RWPE2 (cell line): ENCODE measurements around the gene DSE.

ENCODE experiments used
- ATAC-seq: fragments of 200-7000 bp; cut with Tn5 transposase; 3 replicates; pipeline ENCODE4 v1.9.1; 2021; ENCODE audit warnings: low read depth
- DNase-seq: peaks from one replicate; pipeline ENCODE4 v3.0.0-alpha.2; 2020; ENCODE audit warnings: low spot score
- H3K27ac ChIP-seq: fragments of 450-650 bp; 2 replicates; pipeline ENCODE4 v1.5.1; 2017; ENCODE audit warnings: mild to moderate bottlenecking; ENCODE audit not compliant: poor library complexity, severe bottlenecking
- H3K27me3 ChIP-seq: fragments of 250-450 bp; sonication (Bioruptor Pico); 2 replicates; pipeline ENCODE4 v1.5.1; 2021; ENCODE audit warnings: mild to moderate bottlenecking, moderate library complexity; ENCODE audit not compliant: insufficient read depth, poor library complexity, severe bottlenecking
- H3K36me3 ChIP-seq: fragments of 250-450 bp; sonication (Bioruptor Pico); 2 replicates; pipeline ENCODE4 v1.5.1; 2020; ENCODE audit warnings: low read depth, mild to moderate bottlenecking, moderate library complexity
- H3K4me1 ChIP-seq: fragments of 250-450 bp; sonication (Bioruptor Pico); 2 replicates; pipeline ENCODE4 v1.5.1; 2021; ENCODE audit warnings: mild to moderate bottlenecking, moderate library complexity; ENCODE audit not compliant: insufficient read depth, poor library complexity, severe bottlenecking
- H3K4me3 ChIP-seq: fragments of 250-450 bp; sonication (Bioruptor Pico); 2 replicates; pipeline ENCODE4 v1.5.1; 2021; ENCODE audit warnings: mild to moderate bottlenecking, moderate library complexity; ENCODE audit not compliant: severe bottlenecking
- H3K9me3 ChIP-seq: fragments of 250-450 bp; sonication (Bioruptor Pico); 2 replicates; pipeline ENCODE4 v1.5.1; 2021; ENCODE audit warnings: mild to moderate bottlenecking, moderate library complexity; ENCODE audit not compliant: severe bottlenecking
- TF ChIP-seq, protein P1 (sequence below): fragments of 450-650 bp; IDR thresholded peaks from one replicate; pipeline ENCODE4 v1.5.1; 2017; ENCODE audit warnings: mild to moderate bottlenecking, moderate library complexity; ENCODE audit not compliant: poor library complexity, severe bottlenecking

Gene DSE

GRCh38 chr6:116352515-116353471, 18.0 kb upstream of the DSE start:
- TF ChIP-seq, protein P1, sequence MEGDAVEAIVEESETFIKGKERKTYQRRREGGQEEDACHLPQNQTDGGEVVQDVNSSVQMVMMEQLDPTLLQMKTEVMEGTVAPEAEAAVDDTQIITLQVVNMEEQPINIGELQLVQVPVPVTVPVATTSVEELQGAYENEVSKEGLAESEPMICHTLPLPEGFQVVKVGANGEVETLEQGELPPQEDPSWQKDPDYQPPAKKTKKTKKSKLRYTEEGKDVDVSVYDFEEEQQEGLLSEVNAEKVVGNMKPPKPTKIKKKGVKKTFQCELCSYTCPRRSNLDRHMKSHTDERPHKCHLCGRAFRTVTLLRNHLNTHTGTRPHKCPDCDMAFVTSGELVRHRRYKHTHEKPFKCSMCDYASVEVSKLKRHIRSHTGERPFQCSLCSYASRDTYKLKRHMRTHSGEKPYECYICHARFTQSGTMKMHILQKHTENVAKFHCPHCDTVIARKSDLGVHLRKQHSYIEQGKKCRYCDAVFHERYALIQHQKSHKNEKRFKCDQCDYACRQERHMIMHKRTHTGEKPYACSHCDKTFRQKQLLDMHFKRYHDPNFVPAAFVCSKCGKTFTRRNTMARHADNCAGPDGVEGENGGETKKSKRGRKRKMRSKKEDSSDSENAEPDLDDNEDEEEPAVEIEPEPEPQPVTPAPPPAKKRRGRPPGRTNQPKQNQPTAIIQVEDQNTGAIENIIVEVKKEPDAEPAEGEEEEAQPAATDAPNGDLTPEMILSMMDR: no peak
- peak; percentile 48; the same call in 2 of the 3 replicates for ATAC-seq
- H3K27ac ChIP-seq: no peak overlapping the region

DNA sequence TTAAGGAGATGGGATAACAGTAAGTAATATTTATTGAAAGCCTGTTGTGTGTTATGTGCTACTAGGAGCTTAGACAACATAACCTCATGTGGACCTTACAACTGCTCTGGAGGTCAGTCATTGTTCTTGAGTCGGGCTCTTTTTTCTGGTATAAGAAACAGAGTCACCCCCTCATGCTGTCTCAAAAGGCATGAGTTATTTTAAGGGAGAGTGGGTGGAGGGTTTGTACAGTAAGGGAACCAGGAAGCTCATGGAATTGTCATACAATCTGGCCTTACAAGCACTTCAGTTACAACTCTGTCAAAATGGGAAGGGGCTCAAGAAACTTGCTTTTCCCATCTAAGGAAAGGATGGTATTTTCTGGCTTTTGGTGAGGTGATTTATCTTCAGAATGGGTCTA, 16.5 kb upstream of the DSE start:
- no peak for ATAC-seq

More at GRCh38 chr6:116352515-116353471, 18.0 kb upstream of the DSE start:
- DNase-seq: no peak
- H3K36me3 ChIP-seq: no peaks in the 10 kb centered on the region
- H3K9me3 ChIP-seq: no peaks in the 10 kb centered on the region
- peaks cover 7% of the 10 kb centered on the region for H3K4me1 ChIP-seq
- H3K4me3 ChIP-seq: no peak overlapping the region
- no peaks in the 10 kb centered on the region for H3K27me3 ChIP-seq

GRCh38 chr6:116355796-116356195, 15.0 kb upstream of the DSE start:
- no peak overlapping the region for H3K4me3 ChIP-seq
- no peak for DNase-seq
- peaks cover 7% of the 10 kb centered on the region for H3K4me1 ChIP-seq
- H3K27ac ChIP-seq: no peak overlapping the region
- H3K36me3 ChIP-seq: no peaks in the 10 kb centered on the region
- TF ChIP-seq, protein P1: no peak
- H3K27me3 ChIP-seq: no peaks in the 10 kb centered on the region
- H3K9me3 ChIP-seq: no peaks in the 10 kb centered on the region
- ATAC-seq: no peak

More for the DNA sequence above, 16.5 kb upstream of the DSE start:
- Histone ChIP-seq H3K27ac (no peak overlapping the region), H3K36me3 (no peaks in the 10 kb centered on the region), H3K4me1 (peaks cover 7% of the 10 kb centered on the region), H3K4me3 (no peak overlapping the region), H3K9me3 (no peaks in the 10 kb centered on the region), H3K27me3 (no peaks in the 10 kb centered on the region)
- TF ChIP-seq, protein P1: no peak
- no peak for DNase-seq

DNA sequence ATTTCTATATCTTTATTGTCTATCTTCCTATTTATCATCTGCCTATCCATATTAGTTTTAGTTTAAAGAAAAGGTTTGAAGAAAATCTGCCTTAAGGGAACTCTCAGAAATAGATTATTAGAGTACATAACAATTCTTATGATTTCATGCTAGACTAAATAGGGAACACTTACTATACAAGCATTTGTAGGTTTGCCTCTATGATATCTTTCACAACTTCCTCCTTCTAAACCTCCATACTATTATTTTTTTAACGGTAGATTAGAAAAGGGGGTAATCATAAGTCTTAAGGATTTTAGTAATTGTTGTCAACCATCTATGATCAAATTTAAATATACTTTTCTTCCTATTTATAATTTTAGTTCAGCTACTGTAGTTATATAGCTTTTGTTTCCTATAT, 11.6 kb upstream of the DSE start:
- TF ChIP-seq, protein P1: no peak
- H3K27me3 ChIP-seq: no peaks in the 10 kb centered on the region
- DNase-seq (no peak), ATAC-seq (no peak)
- no peaks in the 10 kb centered on the region for H3K36me3 ChIP-seq
- peaks cover 11% of the 10 kb centered on the region for H3K4me1 ChIP-seq
- H3K4me3 ChIP-seq: no peak overlapping the region
- no peaks in the 10 kb centered on the region for H3K9me3 ChIP-seq
- H3K27ac ChIP-seq: no peak overlapping the region

DNA sequence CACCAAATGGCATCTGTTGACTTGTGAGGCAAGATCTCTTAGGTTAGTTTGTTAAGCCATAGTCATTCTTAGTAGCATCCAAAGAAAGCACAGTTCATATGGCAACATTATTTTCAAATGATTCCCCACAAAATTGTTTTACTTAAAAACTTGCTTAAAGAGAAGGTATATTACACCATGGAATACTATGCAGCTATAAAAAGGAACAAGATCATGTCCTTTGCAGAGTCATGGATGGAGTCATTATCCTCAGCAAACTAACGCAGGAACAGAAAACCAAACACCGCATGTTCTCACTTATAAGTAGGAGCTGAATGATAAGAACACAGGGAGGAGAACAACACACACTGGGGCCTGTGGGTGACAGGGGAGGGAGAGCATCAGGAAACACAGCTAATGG, 10.9 kb upstream of the DSE start:
- Histone ChIP-seq H3K27ac (no peak overlapping the region), H3K9me3 (no peaks in the 10 kb centered on the region), H3K4me3 (no peak overlapping the region), H3K36me3 (no peaks in the 10 kb centered on the region), H3K27me3 (no peaks in the 10 kb centered on the region), H3K4me1 (peaks cover 12% of the 10 kb centered on the region)
- TF ChIP-seq, protein P1: no peak
- no peak for ATAC-seq
- DNase-seq: no peak
